ENCODE data around the gene MGMT. TPM values are rescaled to one million over a fixed set of nuclear protein-coding genes. Genes with fewer than 3 reads are reported as not detected.
A peak's percentile ranks its signal among the peaks of the same experiment; 100 is the strongest.

The MGMT gene
- total RNA-seq, 1 donor from 2014 or later, result 29.7 TPM

GRCh38 chr10:129755621-129756020 is 288.6 kb downstream of the MGMT start:
- Histone ChIP-seq H3K9ac (ENCODE audit: low read depth in 1 of 3, low read length in 3 of 3) (no peak overlapping the region), H3K27ac (ENCODE audit: low read depth, low read length) (no peak overlapping the region), H3K4me3 (ENCODE audit: low read length in 3 of 3) (no peak overlapping the region), H3K36me3 (ENCODE audit: control insufficient read depth in 3 of 3, insufficient read depth in 3 of 3, low read length in 3 of 3) (peaks cover 4 to 11% (median 10%) of the 10 kb centered on the region in 3 donors), H3K9me3 (ENCODE audit: control insufficient read depth in 3 of 3, low read length in 3 of 3) (no peaks in the 10 kb centered on the region), H3K27me3 (ENCODE audit: control insufficient read depth in 3 of 3, insufficient read depth in 3 of 3, low read length in 3 of 3) (no peaks in the 10 kb centered on the region), H3K4me1 (ENCODE audit: control insufficient read depth in 3 of 3, insufficient read depth in 3 of 3, low read length in 3 of 3) (peaks cover 0 to 10% (median 3%) of the 10 kb centered on the region in 3 donors)

GRCh38 chr10:129756912-129757901 is 290.2 kb downstream of the MGMT start:
- peak overlapping the region in 2 of 3 donors; percentile 46 to 66 for H3K9ac ChIP-seq (ENCODE audit: low read depth in 1 of 3, low read length in 3 of 3)
- no peaks in the 10 kb centered on the region for H3K27me3 ChIP-seq (ENCODE audit: control insufficient read depth in 3 of 3, insufficient read depth in 3 of 3, low read length in 3 of 3)
- H3K4me3 ChIP-seq (ENCODE audit: low read length in 3 of 3), result peak overlapping the region; percentile 51 to 72 (median 57)
- H3K4me1 ChIP-seq (ENCODE audit: control insufficient read depth in 3 of 3, insufficient read depth in 3 of 3, low read length in 3 of 3), result peaks cover 0 to 10% (median 3%) of the 10 kb centered on the region in 3 donors
- H3K9me3 ChIP-seq (ENCODE audit: control insufficient read depth in 3 of 3, low read length in 3 of 3), result no peaks in the 10 kb centered on the region
- H3K27ac ChIP-seq (ENCODE audit: low read depth, low read length), result peak overlapping the region; percentile 0
- H3K36me3 ChIP-seq (ENCODE audit: control insufficient read depth in 3 of 3, insufficient read depth in 3 of 3, low read length in 3 of 3), result peaks cover 7 to 13% (median 11%) of the 10 kb centered on the region in 3 donors

- Histone ChIP-seq H3K4me1 (ENCODE audit: control insufficient read depth in 3 of 3, insufficient read depth in 3 of 3, low read length in 3 of 3) (peaks cover 0 to 10% (median 3%) of the 10 kb centered on the region in 3 donors), H3K27me3 (ENCODE audit: control insufficient read depth in 3 of 3, insufficient read depth in 3 of 3, low read length in 3 of 3) (no peaks in the 10 kb centered on the region), H3K9me3 (ENCODE audit: control insufficient read depth in 3 of 3, low read length in 3 of 3) (no peaks in the 10 kb centered on the region), H3K4me3 (ENCODE audit: low read length in 3 of 3) (no peak overlapping the region), H3K27ac (ENCODE audit: low read depth, low read length) (no peak overlapping the region), H3K9ac (ENCODE audit: low read depth in 1 of 3, low read length in 3 of 3) (no peak overlapping the region), H3K36me3 (ENCODE audit: control insufficient read depth in 3 of 3, insufficient read depth in 3 of 3, low read length in 3 of 3) (peaks cover 7 to 13% (median 11%) of the 10 kb centered on the region in 3 donors)
These were observed 291.4 kb downstream of the MGMT start for GRCh38 chr10:129758207-129759021.

- Histone ChIP-seq H3K4me3 (ENCODE audit: low read length in 3 of 3) (no peak overlapping the region), H3K27ac (ENCODE audit: low read depth, low read length) (no peak overlapping the region), H3K36me3 (ENCODE audit: control insufficient read depth in 3 of 3, insufficient read depth in 3 of 3, low read length in 3 of 3) (peaks cover 7 to 13% (median 11%) of the 10 kb centered on the region in 3 donors), H3K9me3 (ENCODE audit: control insufficient read depth in 3 of 3, low read length in 3 of 3) (no peaks in the 10 kb centered on the region), H3K9ac (ENCODE audit: low read depth in 1 of 3, low read length in 3 of 3) (no peak overlapping the region), H3K4me1 (ENCODE audit: control insufficient read depth in 3 of 3, insufficient read depth in 3 of 3, low read length in 3 of 3) (peaks cover 0 to 10% (median 3%) of the 10 kb centered on the region in 3 donors), H3K27me3 (ENCODE audit: control insufficient read depth in 3 of 3, insufficient read depth in 3 of 3, low read length in 3 of 3) (no peaks in the 10 kb centered on the region)
These were observed 292.4 kb downstream of the MGMT start for GRCh38 chr10:129759214-129760002.

GRCh38 chr10:129760003-129760315 is 292.9 kb downstream of the MGMT start:
- Histone ChIP-seq H3K27ac (ENCODE audit: low read depth, low read length) (no peak overlapping the region), H3K9me3 (ENCODE audit: control insufficient read depth in 3 of 3, low read length in 3 of 3) (no peaks in the 10 kb centered on the region), H3K4me1 (ENCODE audit: control insufficient read depth in 3 of 3, insufficient read depth in 3 of 3, low read length in 3 of 3) (peaks cover 0 to 10% (median 3%) of the 10 kb centered on the region in 3 donors), H3K27me3 (ENCODE audit: control insufficient read depth in 3 of 3, insufficient read depth in 3 of 3, low read length in 3 of 3) (no peaks in the 10 kb centered on the region), H3K36me3 (ENCODE audit: control insufficient read depth in 3 of 3, insufficient read depth in 3 of 3, low read length in 3 of 3) (peaks cover 10 to 13% (median 11%) of the 10 kb centered on the region in 3 donors), H3K9ac (ENCODE audit: low read depth in 1 of 3, low read length in 3 of 3) (no peak overlapping the region), H3K4me3 (ENCODE audit: low read length in 3 of 3) (no peak overlapping the region)

- Histone ChIP-seq H3K27ac (ENCODE audit: low read depth, low read length) (no peak overlapping the region), H3K4me3 (ENCODE audit: low read length in 3 of 3) (no peak overlapping the region), H3K9ac (ENCODE audit: low read depth in 1 of 3, low read length in 3 of 3) (no peak overlapping the region), H3K9me3 (ENCODE audit: control insufficient read depth in 3 of 3, low read length in 3 of 3) (no peaks in the 10 kb centered on the region), H3K36me3 (ENCODE audit: control insufficient read depth in 3 of 3, insufficient read depth in 3 of 3, low read length in 3 of 3) (peaks cover 10 to 13% (median 11%) of the 10 kb centered on the region in 3 donors), H3K4me1 (ENCODE audit: control insufficient read depth in 3 of 3, insufficient read depth in 3 of 3, low read length in 3 of 3) (peaks cover 0 to 10% (median 3%) of the 10 kb centered on the region in 3 donors), H3K27me3 (ENCODE audit: control insufficient read depth in 3 of 3, insufficient read depth in 3 of 3, low read length in 3 of 3) (no peaks in the 10 kb centered on the region)
These were observed 293.4 kb downstream of the MGMT start for GRCh38 chr10:129760416-129760815.

- peaks cover 10 to 13% (median 11%) of the 10 kb centered on the region in 3 donors for H3K36me3 ChIP-seq (ENCODE audit: control insufficient read depth in 3 of 3, insufficient read depth in 3 of 3, low read length in 3 of 3)
- no peak overlapping the region for H3K4me3 ChIP-seq (ENCODE audit: low read length in 3 of 3)
- H3K27me3 ChIP-seq (ENCODE audit: control insufficient read depth in 3 of 3, insufficient read depth in 3 of 3, low read length in 3 of 3), result no peaks in the 10 kb centered on the region
- no peak overlapping the region for H3K27ac ChIP-seq (ENCODE audit: low read depth, low read length)
- H3K9me3 ChIP-seq (ENCODE audit: control insufficient read depth in 3 of 3, low read length in 3 of 3), result no peaks in the 10 kb centered on the region
- H3K9ac ChIP-seq (ENCODE audit: low read depth in 1 of 3, low read length in 3 of 3), result no peak overlapping the region
- peaks cover 0 to 10% (median 3%) of the 10 kb centered on the region in 3 donors for H3K4me1 ChIP-seq (ENCODE audit: control insufficient read depth in 3 of 3, insufficient read depth in 3 of 3, low read length in 3 of 3)
These were observed 294.3 kb downstream of the MGMT start for GRCh38 chr10:129761197-129761972.

- Histone ChIP-seq H3K27me3 (ENCODE audit: control insufficient read depth in 3 of 3, insufficient read depth in 3 of 3, low read length in 3 of 3) (no peaks in the 10 kb centered on the region), H3K4me1 (ENCODE audit: control insufficient read depth in 3 of 3, insufficient read depth in 3 of 3, low read length in 3 of 3) (peaks cover 0 to 5% (median 2%) of the 10 kb centered on the region in 3 donors), H3K36me3 (ENCODE audit: control insufficient read depth in 3 of 3, insufficient read depth in 3 of 3, low read length in 3 of 3) (peaks cover 10 to 15% (median 11%) of the 10 kb centered on the region in 3 donors), H3K9ac (ENCODE audit: low read depth in 1 of 3, low read length in 3 of 3) (no peak overlapping the region), H3K27ac (ENCODE audit: low read depth, low read length) (no peak overlapping the region), H3K4me3 (ENCODE audit: low read length in 3 of 3) (no peak overlapping the region), H3K9me3 (ENCODE audit: control insufficient read depth in 3 of 3, low read length in 3 of 3) (no peaks in the 10 kb centered on the region)
These were observed 295.2 kb downstream of the MGMT start for GRCh38 chr10:129761981-129762956.

All from skeletal muscle tissue (tissue), 4 donors.